Umbilical cord (tissue), 2 donors: Measurements from ENCODE around the gene BICRA. TPM values are rescaled to one million over a fixed set of nuclear protein-coding genes. Genes with fewer than 3 reads are reported as not detected.

Source experiments
- DNase-seq: peaks from one replicate; pipeline ENCODE4 v3.0.0-alpha.2; 2015; ENCODE audit warnings: low spot score
- total RNA-seq: library from RNA; depleted of rRNA; stranded (reverse); fragments of >200 nt; gene quantifications from one replicate; pipeline ENCODE4 v1.2.3, GENCODE V29; 2014; ENCODE audit warnings: low replicate concordance; ENCODE audit not compliant: insufficient read depth

The BICRA gene
- total RNA-seq, 1 donor from 2014 or later = 8.4 TPM

DNA sequence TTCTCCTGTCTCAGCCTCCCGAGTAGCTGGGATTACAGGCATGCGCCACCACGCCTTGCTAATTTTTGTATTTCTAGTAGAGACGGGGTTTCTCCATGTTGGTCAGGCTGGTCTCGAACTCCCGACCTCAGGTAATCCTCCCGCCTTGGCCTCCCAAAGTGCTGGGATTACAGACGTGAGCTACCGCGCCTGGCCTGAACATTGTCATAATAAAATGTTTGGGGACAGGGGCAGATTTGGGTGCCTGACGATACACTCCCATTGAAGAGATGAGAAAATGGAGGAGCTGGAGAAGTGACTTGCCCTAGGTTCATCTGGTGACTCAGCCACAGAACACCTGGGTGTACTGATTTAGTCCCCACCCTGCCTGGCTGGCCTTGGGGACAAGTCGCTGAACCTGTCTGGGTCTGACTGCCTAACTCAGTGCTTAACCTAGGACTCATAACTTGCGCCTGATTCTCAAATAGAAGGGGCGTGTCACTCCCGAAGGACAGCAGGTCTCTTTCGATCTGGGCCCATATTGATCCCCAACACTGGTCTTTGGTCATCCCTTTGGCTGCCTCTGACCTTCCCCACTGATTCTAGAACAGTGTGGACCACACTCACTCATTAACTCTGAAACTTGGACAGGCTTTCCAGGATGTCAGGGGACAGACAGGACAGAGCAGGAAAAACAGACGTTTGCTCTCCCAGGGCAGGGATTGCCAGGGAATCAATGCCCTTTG is 7.6 kb upstream of the BICRA start:
- DNase-seq = no peak

DNA sequence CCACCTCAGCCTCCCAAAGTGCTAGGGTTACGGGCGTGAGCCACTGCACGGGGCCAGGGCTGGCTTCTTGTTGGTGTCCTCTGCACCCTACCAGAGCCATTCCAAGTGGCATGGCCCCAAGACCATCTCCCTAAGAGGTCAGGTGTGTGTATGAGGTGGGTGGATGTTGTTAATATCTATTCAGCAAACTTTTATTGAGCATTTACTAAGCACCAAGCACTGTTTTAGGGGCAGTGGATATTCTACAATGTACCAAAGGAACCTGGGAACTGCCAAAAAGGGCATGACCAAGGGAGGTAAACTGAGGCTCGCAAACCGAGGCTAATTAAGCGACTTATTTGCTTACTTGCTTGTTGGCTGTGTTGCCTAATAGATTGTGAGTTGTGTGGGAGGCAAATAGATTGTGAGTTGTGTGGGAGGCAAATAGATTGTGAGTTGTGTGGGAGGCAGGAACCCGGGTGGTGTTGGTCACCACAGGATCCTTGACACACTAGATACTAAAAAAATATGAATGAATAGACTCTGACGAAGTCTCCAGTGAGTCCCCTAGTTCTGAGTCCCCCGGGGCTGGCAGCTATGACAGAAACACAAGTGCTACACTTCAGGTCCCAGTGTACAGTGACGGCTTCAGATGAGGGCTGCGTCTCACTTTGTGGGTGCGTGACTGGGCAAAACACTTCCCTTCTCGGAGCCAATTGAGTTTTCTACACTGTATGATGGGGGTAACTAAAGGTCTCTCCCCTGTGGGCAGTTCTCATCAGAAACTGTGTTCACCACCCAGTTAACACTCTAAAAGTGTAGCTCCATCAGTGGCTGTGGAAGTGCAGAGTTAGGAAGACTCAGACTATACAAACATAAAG is 5.0 kb upstream of the BICRA start:
- no peak for DNase-seq

DNA sequence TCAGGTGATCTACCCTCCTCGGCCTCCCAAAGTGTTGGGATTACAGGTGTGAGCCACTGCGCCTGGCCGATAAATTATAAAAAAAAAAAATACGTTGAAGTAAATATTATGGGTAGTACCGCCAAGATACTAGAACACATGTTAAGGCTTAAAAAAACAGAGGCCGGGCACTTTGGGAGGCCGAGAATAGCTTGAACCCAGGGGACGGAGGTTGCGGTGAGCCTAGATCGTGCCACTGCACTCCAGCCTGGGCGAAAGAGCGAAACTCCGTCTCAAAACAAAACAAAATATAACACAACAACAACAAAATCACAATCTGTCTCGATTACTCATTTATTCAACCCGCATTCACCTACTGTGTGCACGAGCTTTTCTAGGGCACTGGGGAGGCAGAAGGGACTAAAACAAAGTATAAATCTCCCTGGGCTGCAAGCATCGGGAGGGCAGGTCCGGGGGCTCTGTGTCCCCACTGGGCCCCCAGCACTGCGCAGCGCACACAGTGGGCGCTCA is 1.3 kb upstream of the BICRA start:
- no peak for DNase-seq

DNA sequence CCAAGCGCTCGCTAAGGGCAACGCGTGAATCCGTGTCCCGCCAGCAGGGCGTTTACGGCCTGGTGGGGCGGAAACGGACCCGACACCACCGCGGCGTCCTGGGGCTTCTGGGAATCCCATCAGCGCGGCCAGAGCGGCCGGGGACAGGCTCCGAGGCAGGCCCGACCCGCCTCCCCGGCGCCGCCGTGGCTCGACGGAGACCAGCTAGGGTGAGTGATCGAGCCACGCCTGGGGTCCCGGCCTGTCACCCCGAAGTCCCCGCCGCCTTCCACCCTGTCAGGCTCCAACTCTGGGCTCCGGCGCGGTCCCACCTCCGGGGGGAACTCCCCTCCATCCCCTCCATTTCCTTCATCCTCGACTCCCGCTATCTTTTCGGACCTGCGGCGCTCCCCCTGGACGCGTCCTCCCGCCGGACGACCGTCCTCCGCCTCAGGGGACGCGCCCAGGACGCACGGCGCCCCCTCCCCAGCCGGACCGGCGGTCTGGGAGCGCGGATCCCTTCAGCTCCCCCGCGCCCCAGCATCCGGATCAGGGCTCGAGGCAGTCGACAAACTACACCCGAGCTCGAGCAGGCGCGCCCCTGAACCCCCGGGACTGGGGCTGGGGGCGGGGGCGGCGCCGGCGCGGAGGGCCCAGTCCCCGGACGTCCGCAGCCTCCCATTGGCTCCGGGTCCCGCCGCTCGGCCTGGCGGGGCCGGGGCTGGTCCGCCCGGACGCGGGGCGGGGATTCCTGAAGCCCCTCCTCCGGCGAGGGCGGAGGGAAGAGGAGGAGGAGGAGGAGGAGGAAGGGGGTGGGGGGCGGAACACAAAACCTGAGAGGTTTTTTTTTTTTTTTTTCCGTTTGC is 638 bp upstream of the BICRA start:
- DNase-seq = peak; percentile 97

DNA sequence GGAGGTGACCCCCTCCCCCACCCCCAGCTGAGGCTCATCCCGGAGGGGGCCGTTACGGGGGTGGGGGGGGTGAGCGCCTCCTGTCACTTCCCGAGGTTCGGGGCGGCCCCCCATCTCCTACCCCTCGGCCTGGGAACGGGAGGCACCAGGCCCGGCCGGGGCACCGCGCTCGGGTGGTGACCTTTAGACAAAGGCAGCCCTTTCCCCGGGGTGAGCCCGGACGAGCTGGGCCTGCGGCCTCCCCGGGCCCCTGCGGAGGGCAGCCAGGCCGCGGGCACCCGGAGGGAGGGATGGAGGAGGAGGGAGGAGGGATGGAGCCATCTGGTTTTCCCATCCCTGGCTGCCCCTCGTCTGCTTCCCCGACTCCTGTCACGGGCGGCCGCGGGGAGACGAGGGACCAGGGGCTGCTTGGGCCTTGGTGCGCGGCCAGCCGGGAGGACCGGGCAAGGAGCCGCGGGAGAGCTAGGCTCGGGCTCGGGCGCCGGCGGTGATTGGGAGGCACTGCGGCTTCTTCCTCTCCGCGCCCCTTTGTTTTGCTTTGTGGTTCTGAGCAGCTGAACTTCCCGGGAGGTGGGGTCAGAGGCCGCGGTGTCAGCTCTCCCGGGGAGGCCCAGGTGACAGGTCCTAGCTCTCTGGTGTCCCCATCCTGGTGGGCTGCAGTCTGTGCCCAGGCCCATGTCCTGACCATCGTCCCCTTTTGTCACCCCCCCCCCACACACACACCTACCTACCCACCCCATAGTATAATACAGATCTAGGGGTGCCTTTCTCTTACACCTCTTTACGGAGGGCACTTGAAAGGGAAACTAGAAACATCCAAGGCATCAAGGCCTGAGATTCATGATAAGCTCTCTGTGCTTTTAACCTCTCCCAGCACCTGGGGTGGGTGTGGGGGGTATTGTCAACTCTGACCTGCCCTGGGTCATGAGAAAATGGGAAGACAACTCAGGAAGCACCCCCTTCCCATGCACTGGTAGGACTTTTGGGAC is 1.3 kb downstream of the BICRA start:
- peak; percentile 48 for DNase-seq

DNA sequence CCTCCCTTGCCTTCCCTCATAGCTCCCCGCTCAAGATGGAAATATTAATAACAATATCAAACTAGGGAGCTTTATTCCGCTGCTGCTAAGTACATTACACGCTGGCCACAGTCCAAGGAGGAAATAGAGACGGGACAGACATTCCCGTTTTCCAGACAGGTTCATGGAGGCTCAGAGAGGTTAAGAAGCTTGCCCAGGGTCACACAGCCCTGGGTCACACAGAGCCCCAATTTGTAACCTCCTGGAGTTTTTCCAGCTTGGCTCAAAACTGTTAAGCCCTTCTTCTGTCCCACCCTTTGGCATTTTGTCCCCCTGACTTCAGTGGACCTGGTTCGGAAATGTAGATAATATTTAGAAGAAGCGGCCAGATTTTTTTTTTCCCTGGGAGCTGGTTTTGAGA is 2.0 kb downstream of the BICRA start:
- no peak for DNase-seq

DNA sequence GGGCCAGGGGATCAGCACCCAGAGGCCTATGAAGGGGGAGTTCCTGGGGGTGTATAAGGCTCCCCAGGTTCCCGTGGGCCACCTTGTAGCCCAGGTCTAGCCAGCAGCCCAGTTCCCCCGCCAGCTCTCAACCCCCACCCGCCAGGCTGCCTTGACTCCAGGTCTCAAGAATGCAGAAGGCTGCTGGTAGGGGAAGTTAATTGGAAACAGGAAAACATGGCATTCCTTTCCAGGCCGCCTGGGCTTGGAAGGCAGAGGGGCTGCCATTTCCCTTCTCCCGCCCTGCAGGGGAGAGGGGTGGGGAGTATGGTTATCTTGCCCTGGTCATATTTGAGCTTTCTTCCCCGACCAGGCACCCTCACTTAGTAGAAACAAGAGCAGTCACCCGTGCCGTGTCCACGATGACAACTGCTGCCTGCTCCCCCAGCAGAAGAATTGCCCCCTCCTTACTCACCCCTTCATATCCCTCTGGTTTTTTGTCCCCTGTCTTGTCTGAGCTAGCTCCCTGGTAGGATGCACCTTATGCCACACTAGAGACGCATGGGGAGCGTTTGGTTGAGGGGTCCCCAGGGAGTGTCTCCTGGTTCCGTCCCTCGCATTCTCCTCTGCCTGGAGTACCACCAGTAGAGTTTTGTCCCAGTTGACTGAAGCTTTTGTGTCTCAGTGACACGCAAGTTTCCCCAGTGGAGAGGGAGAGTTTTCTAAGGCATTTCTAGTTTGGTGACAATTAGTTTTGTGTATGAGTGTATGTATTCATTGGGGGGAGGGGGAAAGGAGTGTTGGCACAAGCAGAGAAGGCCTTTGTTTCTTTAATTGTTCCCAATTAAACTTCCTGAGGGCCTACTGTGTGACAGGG is 4.5 kb downstream of the BICRA start:
- peak; percentile 72 for DNase-seq

DNA sequence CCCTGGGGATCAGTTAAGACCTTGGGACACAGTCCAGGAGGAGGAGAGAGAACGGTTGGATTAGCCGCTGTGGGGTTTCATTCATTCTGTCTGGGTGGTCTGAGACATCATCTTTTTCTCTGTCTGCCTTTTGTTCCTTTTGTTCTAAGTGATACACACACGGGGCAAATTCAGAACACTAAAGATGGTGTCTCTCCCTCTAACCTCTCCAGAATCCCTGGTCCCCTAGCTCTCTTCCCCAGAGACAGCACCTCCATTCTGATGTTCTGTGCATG is 5.0 kb downstream of the BICRA start:
- DNase-seq = no peak

DNA sequence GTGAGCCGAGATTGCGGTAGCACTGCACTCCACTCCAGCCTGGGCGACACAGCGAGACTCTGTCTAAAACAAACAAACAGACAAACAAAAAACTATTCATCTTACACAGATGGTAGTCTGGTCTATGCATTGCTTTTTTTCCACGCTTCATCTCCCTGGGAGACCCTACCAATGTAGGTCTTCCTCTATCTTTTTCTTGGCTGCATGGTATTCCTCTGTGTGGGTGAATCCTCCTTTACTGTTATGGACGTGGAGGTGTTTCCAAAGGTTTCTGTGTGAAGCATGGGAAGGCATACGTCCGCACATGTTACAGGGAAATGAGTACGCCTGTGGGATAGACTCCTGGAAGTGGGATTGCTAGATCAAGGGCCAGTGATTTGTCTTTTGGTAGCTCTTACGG is 5.6 kb downstream of the BICRA start:
- no peak for DNase-seq

DNA sequence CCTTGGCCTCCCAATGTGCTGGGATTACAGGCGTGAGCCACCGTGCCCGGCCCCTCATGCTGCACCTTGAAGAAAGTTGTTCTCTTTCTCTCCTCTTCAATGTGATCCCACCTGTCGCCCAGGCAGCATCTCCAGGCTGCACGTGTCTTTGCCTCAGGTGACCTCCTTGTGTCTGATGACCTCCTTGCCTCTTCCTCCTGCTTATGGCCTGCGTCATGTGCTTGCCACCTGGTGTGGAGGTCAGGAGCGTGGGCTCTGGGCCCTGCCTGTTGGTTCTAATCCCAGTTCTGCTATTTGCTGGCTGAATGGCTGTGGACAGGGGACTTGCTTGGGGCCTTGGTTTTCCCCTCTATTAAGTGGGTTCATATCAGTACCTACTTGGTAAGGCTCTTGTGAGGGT is 6.3 kb downstream of the BICRA start:
- no peak for DNase-seq

DNA sequence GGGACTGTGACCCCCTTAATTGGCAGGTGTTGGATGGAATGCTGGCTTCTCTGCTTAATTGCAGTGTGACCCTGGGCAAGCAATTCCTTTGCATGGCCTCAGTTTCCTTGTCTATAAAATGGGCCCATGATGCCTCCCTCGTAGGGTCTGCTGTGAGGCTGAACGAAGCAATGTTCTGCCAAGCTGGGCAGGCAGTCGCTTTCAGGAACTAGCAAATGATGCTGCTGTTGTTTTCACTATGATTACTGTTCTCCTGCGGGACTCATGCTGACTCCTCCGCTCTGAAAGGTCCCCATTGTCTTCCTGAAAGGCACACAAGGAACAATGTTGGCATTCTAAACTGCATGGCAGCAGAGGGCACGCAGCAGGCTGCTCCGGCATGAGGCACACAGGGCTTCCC is 6.8 kb downstream of the BICRA start:
- DNase-seq = no peak

DNA sequence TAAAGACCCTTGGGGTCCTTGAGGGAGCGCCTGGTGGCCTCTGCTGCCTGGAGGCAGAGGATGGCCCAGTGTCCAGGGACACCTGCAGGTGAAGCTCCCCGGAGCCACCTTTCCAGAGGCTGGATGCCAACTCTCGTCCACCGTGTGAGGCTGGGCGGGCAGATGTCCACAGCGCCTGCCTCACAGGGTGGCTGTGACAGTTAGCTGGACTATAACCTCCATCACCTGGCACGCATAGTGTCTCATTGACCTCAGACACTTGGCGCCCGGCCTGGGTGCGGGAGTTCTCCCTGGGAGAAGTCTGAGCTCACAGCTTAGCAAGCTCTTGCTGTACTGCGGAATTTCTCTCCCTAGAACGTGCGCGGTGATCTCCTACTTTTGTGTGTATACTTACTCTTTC is 9.8 kb downstream of the BICRA start:
- no peak for DNase-seq

DNA sequence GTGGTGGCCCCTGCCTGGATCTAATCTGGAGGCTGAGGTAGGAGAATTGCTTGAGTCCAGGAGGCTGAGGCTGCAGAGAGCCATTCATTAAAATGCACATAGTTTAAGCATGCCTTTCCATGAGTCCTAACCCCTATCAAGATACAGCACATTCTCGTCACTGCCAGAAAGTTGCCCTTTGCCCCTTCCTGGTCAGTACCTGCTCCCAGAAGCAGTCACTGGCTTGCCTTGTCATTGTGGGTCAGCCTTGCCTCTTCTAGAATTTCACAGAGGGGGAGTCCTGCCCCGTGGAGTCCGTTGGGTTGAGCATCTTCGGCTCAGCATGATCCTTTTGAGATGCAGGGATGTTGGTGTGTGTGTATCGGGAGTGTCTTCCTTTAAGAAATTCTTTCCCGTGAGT is 10.8 kb downstream of the BICRA start:
- no peak for DNase-seq

DNA sequence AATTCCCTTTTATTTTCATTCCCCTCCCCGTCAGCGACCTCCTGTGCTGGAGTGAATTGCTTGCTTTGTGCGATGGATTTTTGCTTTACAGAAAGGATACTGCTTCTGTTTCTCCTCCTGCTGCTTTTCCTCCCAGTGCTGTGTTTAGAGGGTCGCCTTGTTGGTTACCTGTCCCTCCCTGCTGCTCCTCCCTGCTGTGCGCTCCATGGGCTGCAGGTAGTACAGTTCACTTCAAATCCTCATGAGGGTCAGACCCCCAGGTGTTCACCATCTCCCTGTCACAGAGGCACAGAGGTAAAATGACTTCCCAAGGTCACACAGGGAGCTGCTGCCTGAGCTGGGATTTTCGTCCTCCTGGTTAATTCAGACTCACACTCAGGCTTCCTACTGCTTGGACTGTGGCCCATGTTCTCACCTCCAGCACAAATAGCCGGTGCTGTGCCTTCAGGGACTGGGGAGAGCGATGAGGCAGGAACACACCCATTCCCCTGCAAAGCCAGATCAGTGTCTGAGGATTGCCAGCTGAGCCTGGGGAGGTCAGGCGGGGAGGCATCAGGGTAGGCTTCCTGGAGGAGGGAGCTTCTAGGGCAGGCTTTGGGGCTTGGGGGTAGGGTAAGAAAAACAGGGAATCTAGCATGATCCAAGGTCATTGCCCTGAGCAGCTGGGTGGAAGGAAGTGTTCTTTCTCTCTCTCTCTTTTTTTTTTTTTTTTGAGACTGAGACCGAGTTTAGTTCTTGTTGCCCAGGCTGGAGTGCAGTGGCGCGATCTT is 14.4 kb downstream of the BICRA start:
- DNase-seq = no peak

DNA sequence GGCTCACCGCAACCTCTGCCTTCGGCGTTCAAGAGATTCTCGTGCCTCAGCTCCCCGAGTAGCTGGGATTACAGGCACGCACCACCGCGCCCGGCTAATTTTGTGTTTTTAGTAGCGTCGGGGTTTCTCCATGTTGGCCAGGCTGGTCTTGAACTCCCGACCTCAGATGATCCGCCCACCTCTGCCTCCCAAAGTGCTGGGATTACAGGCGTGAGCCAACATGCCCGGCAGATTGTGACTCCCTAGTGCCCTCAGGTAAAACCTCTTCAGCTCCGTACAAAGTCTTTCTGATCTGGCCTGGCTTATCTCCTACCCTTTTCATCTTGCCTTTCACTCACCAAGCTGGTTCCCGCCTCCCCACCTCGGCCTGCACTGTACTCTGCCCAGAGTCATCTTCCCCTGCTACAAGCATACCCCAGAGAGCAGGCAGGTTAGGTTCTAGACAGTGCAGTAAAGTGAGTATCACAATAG is 15.0 kb downstream of the BICRA start:
- DNase-seq = peak; percentile 73

DNA sequence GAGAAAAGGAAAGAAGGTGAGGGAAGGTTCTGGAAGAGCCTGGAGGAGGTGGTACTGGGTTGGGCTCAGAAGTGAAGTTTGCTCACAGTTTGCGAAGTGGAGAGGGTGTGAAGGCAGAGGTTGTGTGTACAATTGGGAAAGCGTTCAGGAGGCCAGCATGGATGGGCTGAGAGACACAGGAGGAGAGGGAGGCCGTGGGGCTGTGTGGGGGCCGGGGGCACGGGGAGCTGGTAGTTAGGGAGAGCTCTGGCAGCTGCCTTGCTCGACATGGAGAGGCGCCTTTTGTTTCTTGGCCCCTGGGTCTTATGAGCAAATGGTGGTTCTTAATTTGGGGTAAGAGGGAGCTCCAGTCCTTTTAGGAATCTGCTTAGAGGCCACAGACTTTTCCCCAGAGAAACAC is 16.7 kb downstream of the BICRA start:
- DNase-seq = no peak

DNA sequence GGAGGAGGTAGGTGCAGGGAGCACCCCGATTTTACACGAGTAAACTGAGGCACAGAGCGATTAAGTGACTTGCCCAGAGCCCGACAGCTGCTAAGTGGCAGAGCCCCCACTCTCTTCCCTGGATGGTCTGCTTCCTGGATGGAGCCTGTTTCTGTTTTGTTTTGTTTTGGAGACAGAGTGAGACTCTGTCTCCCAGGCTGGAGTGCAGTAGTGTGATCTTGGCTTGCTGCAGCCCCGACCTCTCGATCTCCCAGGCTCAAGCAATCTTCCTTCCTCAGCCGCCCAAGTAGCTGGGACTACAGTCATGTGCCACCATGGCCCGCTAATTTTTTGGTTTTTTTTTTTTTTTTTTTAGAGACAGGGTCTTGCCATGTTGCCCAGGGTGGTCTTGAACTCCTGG is 17.3 kb downstream of the BICRA start:
- no peak for DNase-seq

DNA sequence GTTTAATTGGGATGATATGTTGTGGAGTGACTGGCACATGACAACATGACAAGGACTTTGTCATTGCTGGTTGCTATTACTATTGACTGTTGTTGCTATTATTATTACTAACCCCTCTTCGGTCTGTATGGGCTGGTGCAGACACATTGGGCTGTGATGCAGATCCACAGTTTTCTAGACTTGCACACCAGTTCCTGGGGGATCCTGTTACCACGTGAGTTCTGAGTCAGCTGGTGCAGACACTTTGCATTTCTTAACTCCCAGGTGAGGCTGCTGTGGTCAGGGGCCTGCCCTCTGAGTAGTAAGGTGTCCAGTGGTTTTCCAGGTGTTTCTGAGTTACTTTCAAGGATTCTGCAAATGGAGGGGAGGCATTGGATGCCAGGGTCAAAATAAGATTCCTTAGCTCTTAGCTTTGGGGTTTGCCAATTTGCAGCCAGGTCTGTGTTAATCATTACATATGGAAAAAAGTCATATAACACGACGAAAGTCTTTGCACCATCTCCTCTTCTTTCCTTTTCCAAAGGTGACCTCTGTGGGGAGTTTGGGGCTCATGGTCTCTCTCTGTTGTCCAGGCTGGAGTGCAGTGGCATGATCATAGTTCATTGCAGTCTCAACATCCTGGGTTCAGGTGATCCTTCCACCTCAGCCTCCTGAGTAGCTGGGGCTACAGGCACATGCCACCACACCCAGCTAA is 19.3 kb downstream of the BICRA start:
- DNase-seq = no peak

DNA sequence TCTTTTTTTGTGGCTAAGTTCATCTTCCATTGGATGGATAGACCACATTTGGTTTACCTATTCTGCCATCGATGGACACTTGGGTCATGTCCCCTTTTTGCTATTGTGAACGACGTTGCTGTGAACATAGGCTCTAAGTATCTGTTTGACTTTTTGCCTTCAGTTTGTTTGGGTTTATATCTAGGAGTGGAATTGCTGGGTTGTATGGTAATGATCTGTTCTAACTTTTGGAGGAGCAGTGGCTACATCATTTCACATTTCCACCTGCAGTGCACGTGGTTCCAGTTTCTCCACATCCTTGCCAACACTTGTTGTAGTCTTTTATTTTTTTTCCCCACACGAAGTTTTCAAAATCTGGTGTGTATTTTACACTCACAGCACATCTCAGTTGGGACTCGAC is 21.7 kb downstream of the BICRA start:
- DNase-seq = no peak
